Stimulated activated CD4-positive, alpha-beta T cell treated with anti-CD3 and anti-CD28 coated beads, TNF-alpha, amount 100 ng/mL, for 1 hour (primary cell): ENCODE measurements around the gene CDH2.

ENCODE experiments used
- DNase-seq, 3 donors: peaks; one replicate each; pipeline ENCODE4 v3.0.0-alpha.2; 2020; ENCODE audit warnings: low read depth in 3 of 3, low spot score in 1 of 3

The CDH2 gene

DNA sequence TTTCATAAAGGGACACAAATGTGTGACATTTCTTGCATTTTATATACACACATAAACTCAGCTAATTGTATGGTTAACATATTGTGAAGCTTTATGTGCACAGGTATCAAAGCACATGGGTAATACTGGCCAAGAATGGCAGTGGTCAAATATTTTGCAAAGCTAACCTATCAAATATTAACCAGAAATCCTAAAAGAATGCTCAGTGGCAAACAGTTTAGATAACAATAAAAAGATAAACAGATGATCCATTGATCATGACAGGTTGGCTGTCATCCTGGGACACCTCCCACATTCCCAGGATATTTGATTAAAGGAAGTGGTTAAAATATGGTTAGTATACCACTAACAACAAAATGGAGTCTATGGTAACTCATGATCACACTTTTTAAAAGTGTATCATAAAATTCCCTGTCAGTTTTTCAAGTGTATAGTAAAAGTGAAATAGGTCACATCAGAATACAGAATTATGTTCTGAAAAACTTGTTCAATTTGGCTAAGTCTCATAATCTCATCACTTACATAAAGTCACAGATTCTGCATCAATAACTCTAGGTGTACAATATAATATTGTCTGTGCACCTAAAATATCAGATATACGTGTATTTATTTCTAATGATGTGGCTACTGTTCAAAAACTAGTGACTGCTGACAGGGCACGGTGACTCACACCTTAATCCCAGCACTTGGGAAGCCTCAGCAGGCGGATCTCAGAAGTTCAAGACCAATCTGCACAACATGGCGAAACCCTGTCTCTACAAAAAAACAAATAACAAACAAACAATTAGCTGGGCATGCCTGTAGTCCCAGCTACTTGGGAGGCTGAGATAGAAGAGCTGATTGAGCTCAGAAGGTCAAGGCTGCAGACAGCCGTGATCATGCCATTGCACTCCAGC lies 48.9 kb downstream of the CDH2 start:
- no peak for DNase-seq

DNA sequence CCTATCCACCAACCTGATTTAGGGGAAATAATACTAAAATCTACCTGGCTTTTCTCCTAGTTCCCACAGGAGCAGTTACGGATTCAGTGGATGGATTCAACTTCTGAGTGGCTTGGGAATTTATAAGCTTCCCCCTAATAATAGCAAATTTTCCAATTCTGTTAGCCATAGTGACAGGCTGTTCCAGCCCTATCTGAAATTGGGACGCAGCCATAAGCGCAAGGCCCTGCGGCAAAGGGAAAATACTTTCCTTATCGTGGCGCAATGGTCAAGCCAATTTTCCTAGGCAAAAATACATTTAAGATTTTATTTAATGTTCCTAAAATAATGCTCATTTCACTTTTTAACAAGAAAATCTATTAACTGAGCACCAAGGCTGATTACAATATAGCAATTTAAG lies 49.7 kb downstream of the CDH2 start:
- no peak for DNase-seq

DNA sequence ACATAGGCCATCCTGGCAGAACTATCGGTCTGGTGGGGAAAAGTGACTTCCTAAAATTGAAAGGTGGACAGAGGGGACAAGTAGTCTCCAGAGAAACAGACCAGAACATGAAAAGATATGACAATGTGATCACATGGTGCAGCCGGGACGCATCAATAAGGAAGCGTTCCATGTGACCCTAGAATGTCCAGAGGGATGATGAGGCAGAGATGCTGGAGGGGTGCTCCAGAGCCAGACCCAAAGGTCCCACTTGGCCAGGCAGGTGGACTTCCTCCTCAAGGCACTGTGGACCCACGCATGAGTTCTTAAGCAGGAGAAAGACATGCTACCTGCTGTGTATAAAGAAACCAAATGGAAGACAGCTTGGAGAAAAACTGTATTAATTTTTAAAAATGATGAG lies 50.2 kb downstream of the CDH2 start:
- no peak for DNase-seq

DNA sequence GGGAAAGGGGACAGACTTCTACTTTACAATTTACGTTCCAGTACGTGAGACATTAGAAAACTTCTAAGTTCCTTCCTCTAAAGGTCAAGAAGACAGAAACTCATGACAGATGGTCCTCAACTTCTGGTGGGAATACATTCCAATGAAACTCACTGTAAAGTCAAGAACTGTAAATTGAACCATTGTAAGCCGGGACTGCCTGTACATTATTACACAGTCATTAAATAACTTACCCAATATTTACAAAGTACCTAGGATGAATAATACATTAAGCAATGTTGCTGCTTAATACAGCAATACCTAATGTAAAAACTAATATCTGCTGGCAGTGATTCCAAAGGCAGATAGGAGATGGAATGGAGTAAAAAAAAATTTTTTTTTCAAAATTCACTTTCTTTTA lies 51.9 kb downstream of the CDH2 start:
- DNase-seq: no peak

DNA sequence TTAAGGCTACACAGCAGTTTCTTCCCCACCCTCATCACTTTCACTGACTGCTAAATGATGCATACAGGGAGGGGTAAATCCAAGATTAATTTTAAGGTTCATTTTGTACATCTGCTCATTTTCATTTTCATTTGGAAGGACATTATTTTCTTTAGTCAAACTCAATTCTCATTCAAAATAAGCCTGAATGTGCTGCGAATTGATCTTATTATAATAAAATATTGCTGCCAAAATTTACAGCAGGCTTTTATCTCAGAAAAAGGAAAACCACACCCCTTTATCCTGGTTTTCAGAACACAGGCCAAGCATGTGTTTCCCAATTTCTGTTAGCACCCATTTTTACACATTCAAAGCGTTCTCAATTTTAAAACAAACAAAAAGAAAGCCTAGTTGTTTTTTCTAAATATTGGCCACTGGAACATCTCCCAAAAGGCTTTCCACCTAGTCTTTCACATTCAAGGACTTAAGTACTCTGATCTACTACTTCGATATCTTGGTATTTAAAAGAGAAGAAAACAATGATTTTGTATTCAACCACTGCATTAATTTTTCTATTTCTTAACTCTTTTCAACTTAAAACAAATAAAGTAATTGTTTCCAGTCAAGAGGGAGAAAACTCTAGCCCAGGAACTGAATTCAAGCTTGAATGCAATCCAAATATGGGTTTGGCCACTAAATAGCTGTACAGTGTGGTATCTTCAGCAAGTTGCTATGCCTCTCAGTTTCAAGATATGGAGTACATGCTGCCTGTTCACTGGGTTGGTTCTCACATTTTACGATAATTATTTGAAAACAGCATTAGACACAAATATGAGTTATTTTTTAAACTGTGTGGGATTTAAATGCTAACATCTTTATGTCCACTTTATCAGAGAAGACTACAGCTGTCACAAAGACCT lies 52.5 kb downstream of the CDH2 start:
- DNase-seq: no peak

DNA sequence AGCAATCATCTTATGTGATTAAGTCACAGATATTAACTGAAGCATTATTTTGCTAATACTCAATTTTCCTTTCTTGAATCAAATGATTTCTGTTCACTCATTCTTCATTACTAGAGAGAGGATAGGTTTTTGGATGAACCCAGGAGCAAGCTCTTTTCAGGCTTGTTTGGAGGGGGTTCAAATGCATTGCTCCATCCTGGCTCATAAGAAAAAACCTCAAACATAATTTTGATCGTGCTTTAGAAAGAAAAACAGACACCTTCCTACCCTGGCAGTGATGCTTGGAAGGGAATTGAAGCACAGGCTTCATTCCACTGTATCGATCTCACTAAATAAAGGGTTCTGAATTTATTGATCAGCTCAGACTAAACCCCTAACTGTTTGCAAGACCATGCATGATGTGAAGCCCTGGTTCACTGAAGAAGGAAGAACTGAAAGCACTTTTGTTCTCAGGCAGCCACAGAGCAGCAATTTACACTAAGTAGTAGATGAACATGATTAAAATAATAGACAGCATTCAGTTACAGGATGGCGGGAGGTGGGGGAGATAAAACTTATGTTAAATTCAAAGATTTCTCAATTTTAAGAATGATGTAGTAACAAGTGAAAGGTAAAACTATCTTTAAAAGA lies 53.4 kb downstream of the CDH2 start:
- no peak for DNase-seq

DNA sequence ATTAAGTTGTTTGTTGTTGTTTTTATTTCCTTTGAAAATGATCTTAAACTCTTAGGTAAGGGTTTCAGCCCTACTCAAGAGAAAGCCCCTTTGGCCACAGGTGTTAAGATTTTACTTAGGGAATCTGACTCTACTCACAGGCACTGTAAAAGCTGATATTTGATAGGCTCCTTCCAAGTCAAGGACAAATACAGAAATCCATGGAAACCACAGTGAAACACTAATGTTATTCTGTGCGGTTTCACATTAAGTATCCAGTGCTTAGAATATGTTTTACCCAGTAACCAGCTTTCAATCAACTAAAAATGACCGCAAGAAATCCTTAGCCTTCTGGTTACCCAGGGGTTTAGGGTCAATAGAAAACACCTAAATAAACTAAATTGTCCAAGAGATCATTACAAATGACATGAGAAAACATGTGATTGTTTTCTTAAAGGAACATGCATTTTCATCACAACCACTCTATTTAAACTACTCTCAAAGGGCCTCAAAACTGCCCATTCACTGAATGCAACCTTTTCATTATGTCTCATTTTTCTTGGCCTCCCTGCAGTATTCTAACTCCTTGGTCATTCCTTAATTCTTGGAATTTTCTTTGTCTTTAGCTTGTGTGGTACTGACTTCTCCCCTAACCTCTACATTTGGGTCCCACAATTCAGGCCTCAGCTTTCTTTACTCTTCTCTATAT lies 56.0 kb downstream of the CDH2 start:
- DNase-seq: no peak

DNA sequence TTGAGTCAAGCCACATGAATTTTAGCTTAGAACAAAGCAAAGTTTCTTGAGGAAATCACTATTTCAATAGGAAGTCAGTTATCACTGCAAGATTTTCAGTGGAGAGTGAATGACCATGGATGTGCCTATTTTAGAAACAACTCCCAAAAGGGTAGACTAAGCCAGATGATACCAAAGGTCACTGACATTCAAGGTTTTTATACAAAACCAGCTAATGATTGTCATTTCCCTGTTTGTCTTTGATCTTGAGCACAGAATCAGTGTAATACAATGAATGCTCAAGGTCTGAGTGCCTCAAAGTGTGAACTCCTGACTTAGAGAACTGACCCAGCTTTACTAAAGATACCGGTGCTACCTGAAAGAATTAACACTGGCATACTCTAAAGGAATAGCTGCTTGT lies 60.5 kb downstream of the CDH2 start:
- no peak for DNase-seq

DNA sequence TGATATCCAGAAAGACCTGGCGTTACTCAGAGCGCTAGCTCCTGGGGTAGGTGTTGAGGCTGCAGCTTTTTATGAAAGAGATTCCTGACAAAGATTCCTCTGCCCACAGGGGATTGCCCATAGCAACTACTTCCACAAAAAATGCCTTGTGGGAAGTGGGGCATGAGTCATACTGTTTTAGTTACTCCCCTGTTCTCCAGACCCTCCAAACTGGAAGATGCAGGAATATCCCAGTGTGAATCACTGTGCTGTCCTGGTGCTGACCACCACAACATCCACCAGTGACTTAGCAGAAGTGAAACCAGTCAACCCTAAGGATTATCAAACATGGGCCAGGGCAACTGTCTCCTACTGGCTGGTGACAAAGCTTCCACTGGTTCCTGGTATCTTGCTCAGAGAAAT lies 61.8 kb downstream of the CDH2 start:
- no peak for DNase-seq

DNA sequence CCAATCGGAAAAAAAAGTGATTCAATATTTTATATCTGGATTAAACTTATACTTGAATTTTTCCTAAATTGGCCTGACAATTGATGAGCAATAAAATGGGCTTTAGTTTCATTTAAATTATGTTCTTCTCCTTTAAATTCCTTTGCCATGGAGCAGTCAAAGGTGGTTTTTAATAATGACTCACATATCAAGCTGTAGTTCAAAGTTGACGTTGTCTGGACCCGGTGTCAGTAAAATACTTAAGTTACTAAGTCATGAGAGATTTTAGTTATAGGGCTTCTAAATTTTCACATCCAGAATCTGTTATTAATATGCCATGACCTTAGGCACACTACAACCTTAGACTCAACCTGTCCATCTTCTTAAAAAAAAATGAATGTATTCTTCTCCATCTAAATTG lies 62.5 kb downstream of the CDH2 start:
- no peak for DNase-seq

DNA sequence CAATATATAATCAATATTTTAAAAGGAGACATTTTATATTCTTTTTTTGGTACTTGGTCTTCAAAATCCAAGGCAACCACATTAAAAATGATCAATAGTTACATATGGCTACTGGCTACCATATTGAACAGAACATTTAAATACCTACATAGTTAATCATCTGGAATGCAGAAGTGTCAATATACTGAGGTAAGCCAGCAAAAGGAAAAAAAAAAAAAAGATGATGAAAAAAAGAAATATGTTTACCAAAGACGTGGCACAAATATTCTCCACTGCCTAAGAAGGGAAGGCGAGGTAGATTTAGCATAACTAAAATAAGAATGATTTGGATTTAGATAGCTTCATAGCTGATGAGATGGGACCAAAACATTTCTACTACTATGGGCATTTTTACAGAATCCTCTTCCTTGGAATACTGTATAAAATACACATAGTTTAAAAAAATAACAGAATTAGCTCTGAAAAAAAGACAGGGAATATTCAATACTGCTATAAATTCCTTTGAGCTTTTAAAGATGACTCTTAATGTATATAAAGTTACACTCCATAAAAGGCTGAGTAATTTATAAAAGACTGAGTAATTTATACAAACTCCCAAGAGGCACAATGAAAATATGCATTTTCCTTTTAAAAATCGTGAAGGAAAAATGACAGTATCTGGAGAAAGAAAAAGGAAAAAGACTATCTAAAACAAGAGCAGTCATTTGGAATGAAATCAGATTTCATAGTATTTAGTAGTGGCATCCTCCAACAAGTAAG lies 63.5 kb downstream of the CDH2 start:
- DNase-seq: no peak

DNA sequence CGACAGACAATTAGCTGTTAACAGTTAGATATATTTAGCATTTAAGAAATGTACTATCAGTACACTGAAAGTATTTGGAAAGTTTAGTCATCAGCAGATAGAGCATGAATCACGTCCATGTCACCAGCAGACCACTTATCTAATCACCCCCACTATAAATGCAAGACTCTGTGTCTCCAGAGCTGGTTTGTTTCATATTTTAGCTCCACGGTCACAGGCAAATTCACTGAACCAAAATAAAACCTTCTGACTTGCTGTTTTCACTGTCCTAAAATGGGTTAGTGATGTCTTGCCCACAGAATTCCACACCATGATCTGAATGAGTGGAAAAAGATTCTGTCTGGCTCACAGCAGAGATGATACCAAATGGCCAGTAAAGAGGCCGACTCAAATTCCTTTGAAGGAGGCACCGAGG lies 64.9 kb downstream of the CDH2 start:
- no peak for DNase-seq

DNA sequence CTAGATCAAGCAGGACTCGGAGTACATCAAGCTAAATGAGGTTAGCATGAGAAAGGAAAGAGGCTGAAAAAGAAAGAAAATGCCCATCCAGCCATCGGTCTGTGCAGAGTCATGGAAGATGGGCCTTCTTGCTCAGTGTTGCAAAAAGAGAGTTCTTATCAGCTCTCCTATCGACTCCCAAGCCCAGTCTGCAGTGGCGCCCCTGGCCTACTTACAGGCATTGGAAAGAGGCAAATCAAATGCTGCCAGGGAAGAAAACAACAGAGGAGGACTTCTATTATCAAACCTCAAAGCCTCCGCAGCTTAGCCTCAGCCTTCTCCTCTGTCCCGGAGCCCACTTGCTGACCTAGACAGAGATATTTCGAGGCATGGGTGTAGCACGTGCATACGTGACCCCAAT lies 66.0 kb downstream of the CDH2 start:
- DNase-seq: no peak

DNA sequence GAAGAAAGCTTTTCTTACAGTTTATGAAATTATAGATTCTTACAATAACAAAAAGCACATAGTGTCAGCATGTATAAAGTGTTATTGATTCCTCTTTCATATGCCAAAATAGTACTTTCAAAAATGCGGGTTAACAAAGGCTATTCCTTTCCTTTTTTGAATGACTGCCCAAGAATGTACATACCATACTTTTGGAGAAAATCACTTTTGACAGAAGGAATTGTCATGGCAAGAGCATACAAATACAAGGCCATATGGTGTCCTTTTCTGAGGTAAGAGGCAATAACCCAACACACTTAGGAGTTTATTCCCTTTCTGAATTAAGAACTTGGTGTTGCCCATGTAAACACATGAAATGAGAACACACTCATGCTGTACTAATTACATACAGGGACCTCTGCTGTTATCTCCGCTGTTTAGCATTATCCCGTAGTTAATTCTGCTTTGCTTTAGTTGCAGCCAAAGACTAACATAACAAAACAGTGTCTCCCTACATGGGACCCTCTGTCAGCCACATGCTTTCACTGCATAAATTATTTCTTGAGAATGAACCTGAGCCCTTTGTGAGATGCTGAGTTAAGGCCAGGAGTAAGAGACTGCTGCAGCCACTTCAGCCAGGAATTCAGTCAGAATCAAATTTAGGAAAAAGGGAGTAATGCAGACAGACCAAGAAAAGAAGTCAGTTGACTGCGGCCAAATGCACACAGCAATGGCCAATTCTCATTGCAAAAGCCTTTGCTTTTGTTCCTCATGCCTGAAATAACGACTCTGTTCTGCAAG lies 67.0 kb downstream of the CDH2 start:
- no peak for DNase-seq

DNA sequence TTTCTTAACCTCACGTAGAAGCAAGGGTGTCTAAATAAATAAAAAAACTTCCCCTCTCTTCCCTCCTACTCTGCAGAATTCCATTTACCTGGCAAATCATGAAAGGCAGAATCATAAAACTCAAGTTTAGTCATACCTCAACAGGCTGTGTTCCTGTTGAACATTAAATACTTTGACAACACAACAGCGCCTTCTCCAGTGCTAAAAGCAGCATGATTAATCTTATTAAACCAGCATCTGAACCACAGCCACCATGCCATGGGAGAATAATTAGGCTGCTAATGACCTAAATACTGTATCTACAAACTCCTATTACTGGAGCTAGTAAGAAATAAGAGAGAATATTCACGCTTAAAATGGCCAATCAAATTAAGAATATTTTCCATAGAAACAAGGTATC lies 68.1 kb downstream of the CDH2 start:
- DNase-seq: no peak

DNA sequence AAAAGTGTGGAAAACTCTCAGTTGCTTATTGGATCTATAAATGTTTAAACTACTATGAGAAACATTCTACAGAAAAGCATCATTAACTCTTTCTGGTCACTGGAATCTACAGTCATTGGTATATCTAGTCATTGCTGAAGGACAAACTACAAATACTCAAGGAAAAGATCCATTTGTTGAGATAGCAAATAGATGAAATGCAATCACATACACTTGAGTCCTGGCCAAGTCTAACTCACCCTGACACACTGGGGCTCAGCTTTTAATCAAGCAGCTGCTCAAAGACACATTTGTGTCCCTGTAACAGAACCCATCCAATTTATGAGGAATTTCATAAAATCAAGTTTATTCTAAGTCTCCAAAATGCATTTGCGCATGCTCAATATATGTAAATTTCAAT lies 68.7 kb downstream of the CDH2 start:
- DNase-seq: no peak

DNA sequence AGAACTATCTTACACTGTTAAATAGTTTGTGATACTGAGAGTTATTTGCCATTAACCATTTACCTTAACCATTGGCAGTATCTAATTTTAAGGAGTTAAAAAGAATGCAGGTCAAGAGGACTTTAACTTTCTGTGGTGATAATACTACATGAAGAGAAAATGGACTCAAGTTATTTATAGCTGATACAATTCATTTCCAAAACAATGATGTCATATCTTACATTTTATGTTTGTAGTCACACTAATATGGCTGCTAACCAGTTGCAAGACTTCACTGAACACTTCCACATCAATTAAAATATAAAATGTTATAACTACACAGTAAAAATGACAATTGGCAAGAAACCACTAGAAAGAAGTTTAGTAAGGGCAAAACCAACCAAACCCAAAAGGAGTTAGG lies 77.7 kb downstream of the CDH2 start:
- DNase-seq: no peak

DNA sequence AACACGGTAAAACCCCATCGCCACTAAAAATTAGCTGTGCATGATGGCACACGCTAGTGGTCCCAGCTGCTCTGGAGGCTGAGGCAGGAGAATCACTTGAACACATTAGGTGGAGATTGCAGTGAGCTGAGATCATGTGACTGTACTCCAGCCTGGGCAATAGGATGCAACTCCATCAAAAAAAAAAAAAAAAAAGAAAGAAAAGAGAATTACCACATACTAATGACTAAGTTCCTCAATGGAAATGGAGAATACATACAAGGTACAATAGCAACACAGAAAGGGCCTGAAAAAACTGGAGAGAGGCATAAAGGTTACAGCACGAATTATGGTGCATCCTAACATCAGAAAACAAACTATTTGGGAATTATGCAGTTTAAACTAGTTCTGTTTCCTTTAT lies 81.3 kb downstream of the CDH2 start:
- no peak for DNase-seq

DNA sequence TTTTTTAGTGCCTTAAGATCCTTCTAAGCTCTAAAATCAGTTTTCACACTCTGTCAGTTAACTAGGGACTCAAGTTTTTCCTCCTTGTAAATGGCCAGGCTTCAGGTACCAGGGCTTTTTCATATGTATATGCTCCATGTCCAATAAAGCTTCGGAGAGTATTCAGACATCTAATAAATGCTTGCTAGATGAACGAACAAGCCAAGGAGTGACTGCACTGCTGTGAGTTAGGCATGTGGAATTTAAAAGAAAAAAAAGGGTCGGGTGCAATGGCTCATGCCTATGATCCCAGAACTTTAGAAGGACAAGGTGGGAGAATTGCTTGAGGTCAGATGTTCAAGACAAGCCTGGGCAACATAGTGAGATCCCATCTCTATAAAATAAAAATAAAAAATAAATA lies 81.9 kb downstream of the CDH2 start:
- DNase-seq: no peak

DNA sequence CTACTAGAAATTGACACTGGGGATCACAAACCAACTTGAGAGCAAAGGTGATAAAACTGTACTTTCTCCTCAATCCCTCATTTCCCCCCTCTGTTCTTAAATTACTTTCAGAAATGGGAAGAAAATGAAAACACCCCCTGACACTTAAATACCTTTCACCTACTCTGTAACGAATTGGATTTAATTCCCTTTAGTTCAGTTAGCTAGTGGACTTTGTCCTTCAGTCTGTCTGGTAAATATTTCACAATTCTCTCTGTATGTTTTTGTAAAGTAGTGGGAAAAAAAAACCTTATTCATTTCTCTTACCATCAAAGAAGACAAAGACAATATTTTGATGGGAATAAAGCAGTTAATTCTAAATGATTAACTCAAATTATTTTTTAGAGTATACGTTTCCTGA lies 85.7 kb downstream of the CDH2 start:
- DNase-seq: no peak
